Activated naive CD8-positive, alpha-beta T cell treated with anti-CD3 and anti-CD28 coated beads for 36 hours (primary cell): ENCODE data around the gene TAL1. TPM values are rescaled to one million over a fixed set of nuclear protein-coding genes. Genes with fewer than 3 reads are reported as not detected.
"Not testable (repeated sequence)": the region's sequence is repeated elsewhere in the genome, so short reads cannot be mapped to it uniquely, and the experiment has no call there.

ENCODE experiments used
- DNase-seq: peaks from one replicate; pipeline ENCODE4 v3.0.0; 2021
- H3K27ac Mint-ChIP-seq: one replicate; pipeline ENCODE4 v1.8.0; 2022; ENCODE audit warnings: mild to moderate bottlenecking, moderate library complexity, mixed read lengths
- H3K27me3 Mint-ChIP-seq: one replicate; pipeline ENCODE4 v1.8.0; 2022; ENCODE audit warnings: mild to moderate bottlenecking, mixed read lengths
- H3K36me3 Mint-ChIP-seq: one replicate; pipeline ENCODE4 v1.8.0; 2021; ENCODE audit warnings: mild to moderate bottlenecking, mixed read lengths
- H3K4me1 Mint-ChIP-seq: one replicate; pipeline ENCODE4 v1.8.0; 2021; ENCODE audit warnings: mixed read lengths
- H3K4me3 Mint-ChIP-seq: one replicate; pipeline ENCODE4 v1.8.0; 2022; ENCODE audit warnings: mild to moderate bottlenecking, moderate library complexity, mixed read lengths
- H3K9me3 Mint-ChIP-seq: one replicate; pipeline ENCODE4 v1.8.0; 2022; ENCODE audit warnings: mixed read lengths
- total RNA-seq, 2 experiments: library from RNA; stranded (reverse); gene quantifications; one replicate each; pipeline ENCODE4 v1.2.3, GENCODE V29; 2021

Gene TAL1
- total RNA-seq, 2 experiments from 2014 or later = not detected

DNA sequence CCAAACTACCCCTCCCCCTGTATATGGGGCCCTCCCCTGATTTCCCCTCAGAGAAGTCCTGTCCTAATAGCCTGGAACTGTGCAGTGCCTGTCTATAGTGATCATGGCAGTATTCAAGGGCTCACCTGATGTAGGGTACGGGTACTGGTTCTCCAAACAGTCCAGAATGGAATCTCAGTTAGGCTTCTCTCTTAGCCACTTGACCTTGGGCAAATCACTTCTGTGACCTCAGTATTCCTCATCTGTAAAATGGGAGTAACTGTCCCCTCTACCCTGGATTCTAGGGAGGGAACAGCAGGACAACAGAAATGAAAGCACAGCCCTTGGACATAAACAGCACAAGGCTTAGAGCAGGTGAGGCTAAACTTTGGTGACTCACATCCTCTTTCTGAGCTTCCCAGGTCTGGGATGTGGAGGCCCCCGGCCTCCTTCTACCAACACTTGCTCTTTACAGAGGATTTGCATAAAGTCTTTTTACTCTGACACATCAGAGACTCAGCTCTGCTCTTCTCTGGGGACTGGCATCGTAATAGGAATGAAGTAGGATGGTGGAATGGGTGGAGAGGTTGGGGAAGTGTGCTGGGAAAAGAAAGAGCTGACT, 22.2 kb downstream of the TAL1 start:
- no peaks in the 10 kb centered on the region for H3K4me1 Mint-ChIP-seq
- H3K27ac Mint-ChIP-seq = no peak overlapping the region

DNA sequence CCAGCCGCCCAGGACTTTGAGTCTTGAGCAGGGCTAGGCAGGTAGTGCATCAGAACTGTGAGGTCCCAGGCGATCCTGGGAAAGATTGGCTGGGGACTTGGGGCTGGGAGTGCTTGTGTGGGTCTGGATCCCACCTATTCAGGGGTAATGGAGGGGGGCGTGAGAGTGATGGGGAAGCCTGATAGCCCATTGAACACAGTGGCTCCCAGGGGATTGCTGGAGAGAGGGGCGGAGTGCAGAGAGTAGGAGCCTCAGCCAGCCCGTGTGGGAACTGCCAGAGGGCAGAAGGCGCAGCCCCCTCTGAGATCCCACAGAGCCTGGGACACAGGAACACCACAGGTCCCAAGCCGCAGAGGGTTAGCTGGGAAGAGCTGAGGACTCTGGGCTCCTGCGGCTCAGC, 22.9 kb downstream of the TAL1 start:
- H3K27ac Mint-ChIP-seq = no peak overlapping the region
- no peaks in the 10 kb centered on the region for H3K4me1 Mint-ChIP-seq

More for the DNA sequence above, 22.2 kb downstream of the TAL1 start:
- H3K4me3 Mint-ChIP-seq = no peak overlapping the region
- no peaks in the 10 kb centered on the region for H3K36me3 Mint-ChIP-seq
- H3K27me3 Mint-ChIP-seq = peaks cover 14% of the 10 kb centered on the region
- H3K9me3 Mint-ChIP-seq = no peaks in the 10 kb centered on the region
- no peak for DNase-seq

DNA sequence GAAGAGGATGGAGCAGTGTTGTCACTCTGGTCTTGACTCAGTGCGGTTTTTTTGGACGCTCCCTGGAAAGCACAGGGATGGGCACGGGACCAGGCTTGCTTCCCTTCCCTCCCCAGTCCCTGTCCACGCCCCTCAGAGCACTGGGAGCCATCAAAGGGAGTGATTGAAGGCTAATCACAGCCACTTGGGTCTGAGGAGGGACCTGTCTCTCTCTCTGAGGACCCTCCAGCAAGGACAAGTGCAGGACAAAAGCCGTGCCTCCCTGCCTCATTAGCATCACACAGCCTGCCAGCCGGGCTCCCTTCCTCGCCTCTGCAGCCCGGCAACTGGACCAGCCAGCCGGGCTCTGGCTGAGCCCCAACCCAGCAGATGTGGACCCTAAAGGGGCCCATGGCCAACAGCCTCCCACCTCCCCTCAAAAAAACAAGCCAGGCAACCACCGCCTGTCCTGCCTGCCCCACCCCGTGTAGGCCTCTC, 23.6 kb downstream of the TAL1 start:
- no peak overlapping the region for H3K4me3 Mint-ChIP-seq
- no peaks in the 10 kb centered on the region for H3K36me3 Mint-ChIP-seq
- H3K27me3 Mint-ChIP-seq = peaks cover 28% of the 10 kb centered on the region
- H3K27ac Mint-ChIP-seq = no peak overlapping the region
- H3K4me1 Mint-ChIP-seq = no peaks in the 10 kb centered on the region
- no peak for DNase-seq
- H3K9me3 Mint-ChIP-seq = no peaks in the 10 kb centered on the region

More for the DNA sequence above, 22.9 kb downstream of the TAL1 start:
- Mint-ChIP-seq H3K9me3 (no peaks in the 10 kb centered on the region), H3K27me3 (peaks cover 22% of the 10 kb centered on the region), H3K4me3 (no peak overlapping the region), H3K36me3 (no peaks in the 10 kb centered on the region)
- no peak for DNase-seq

DNA sequence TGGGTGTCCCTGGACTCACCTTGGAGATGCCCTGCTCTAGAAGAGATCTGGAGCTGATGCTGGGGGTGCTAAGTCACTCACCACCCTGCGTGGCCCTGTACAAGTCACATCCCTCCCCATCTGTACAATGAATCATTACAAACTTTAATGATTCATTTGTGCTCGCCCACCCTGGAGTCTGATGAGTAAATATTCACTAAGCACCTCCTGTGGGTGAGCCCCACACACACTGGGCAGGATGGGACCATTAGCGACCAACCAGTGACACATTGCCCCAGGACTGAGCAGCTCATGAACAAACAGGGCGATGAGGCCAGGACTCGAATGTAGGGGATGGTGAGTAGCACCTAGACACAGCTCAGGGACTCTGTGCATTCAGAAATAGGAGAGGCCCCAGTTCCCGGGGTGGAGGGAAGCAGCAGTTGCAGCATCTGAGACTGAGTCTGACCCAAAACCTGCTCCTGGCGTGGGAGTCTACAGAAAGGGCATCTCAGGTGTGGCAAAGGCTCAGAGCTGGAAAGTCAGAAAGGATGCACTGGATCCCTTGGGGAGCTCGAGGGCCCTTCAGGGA, 24.1 kb downstream of the TAL1 start:
- H3K4me3 Mint-ChIP-seq = no peak overlapping the region
- H3K27ac Mint-ChIP-seq = no peak overlapping the region
- H3K27me3 Mint-ChIP-seq = peaks cover 32% of the 10 kb centered on the region
- H3K9me3 Mint-ChIP-seq = peaks cover 2% of the 10 kb centered on the region
- no peaks in the 10 kb centered on the region for H3K36me3 Mint-ChIP-seq
- no peaks in the 10 kb centered on the region for H3K4me1 Mint-ChIP-seq
- no peak for DNase-seq

DNA sequence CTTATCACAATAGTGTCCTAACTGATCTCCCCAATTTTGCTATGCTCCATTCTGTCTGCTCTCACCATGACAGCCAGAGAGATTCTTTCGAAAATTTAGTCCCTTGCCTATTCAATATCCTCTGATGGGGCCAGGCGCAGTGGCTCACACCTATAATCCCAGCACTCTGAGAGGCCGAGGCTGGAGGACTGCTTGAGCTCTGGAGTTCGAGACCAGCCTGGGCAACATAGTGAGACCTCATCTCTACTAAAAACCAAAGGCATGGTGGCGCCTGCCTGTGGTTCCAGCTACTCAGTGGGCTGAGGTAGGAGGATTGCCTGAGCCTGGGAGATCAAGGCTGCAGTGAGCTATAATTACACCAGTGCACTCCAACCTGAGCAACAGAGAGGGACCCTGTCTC, 26.1 kb downstream of the TAL1 start:
- Mint-ChIP-seq H3K4me3 (no peak overlapping the region), H3K36me3 (no peaks in the 10 kb centered on the region), H3K27ac (no peak overlapping the region), H3K4me1 (no peaks in the 10 kb centered on the region), H3K27me3 (peaks cover 26% of the 10 kb centered on the region), H3K9me3 (peaks cover 2% of the 10 kb centered on the region)
- no peak for DNase-seq

DNA sequence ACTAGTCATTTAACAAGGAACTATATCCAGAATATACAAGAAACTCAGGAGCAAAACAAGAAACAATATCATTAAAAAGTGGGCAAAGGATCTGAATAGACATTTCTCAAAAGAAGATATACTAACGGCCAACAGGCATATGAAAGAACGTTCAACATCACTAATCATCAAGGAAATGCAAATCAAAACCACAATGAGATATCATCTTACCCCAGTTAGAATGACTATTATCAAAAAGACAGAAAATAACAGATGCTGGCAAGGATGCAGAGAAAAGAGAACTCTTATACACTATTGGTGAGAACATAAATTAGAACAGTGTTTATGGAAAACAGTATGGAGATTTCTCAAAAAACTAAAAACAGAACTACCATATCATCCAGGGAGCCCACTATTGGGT, 28.5 kb downstream of the TAL1 start:
- not testable (repeated sequence) for H3K9me3 Mint-ChIP-seq, H3K4me3 Mint-ChIP-seq, DNase-seq, H3K27ac Mint-ChIP-seq, H3K4me1 Mint-ChIP-seq, H3K36me3 Mint-ChIP-seq
- H3K27me3 Mint-ChIP-seq = peaks cover 29% of the 10 kb centered on the region

DNA sequence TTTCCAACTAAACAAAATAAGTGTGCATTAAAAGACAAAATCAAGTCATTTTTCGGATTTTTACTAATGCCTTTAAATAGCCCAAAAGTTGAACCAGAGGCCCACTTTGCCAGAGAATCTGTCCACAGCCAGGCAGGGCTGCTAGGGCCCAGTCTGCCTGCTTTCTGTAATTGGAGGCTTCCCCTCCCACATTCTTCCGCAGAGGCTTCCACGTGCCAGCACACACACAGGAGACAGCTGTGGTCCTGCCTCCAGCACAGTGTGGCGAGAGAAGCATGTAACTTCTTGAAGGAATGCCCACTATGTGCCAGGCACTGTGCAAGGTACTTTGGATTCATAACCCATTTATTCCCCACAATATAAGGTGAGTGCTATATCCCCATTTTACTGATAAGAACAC, 30.8 kb downstream of the TAL1 start:
- H3K27ac Mint-ChIP-seq = no peak overlapping the region
- DNase-seq = no peak
- no peaks in the 10 kb centered on the region for H3K36me3 Mint-ChIP-seq
- no peak overlapping the region for H3K4me3 Mint-ChIP-seq
- peaks cover 40% of the 10 kb centered on the region for H3K27me3 Mint-ChIP-seq
- no peaks in the 10 kb centered on the region for H3K4me1 Mint-ChIP-seq
- H3K9me3 Mint-ChIP-seq = peaks cover 2% of the 10 kb centered on the region

DNA sequence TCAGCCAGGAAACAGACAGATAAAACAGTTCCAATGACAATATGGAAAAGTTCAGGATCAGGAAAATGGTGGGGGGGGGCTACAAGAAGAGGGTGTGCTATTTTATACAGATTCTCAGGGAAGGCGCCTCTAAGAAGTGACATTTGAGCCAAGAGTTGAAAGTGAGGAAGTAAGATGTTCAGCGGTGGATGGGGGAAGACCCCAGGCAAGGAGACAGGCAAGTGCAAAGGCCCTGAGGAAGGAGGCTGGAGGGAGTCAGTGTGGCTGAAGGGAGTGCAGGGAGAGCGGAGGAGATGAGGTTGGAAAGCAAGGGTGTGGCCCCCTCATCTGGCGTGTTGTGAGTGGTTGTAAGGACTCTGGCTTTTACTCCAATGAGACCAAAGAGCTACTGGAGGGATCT, 33.8 kb downstream of the TAL1 start:
- Mint-ChIP-seq H3K4me3 (no peak overlapping the region), H3K9me3 (peaks cover 2% of the 10 kb centered on the region), H3K27me3 (peaks cover 27% of the 10 kb centered on the region), H3K4me1 (no peaks in the 10 kb centered on the region), H3K36me3 (no peaks in the 10 kb centered on the region), H3K27ac (no peak overlapping the region)
- DNase-seq = no peak

DNA sequence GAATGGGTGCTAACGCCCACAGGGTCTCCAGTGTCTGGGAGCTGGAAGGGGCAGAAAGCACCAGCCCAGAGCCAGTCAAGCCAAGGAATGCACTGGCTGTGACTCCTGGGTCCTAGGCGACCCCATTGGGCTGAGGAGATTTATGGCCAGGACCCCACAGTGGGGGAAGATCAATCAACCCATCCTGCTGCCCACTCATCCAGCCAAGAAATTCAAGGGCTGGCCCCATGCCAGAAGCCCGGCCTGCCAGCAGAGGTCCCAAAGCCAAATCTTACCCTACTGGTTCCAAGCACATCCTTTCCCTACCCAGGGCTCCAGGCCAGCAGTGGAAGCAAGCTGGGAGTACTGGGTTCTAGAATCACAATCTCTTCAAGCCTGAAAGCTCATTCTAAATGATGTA, 35.4 kb downstream of the TAL1 start:
- no peaks in the 10 kb centered on the region for H3K9me3 Mint-ChIP-seq
- peaks cover 33% of the 10 kb centered on the region for H3K27me3 Mint-ChIP-seq
- no peak for DNase-seq
- H3K4me1 Mint-ChIP-seq = peaks cover 2% of the 10 kb centered on the region
- H3K4me3 Mint-ChIP-seq = no peak overlapping the region
- H3K36me3 Mint-ChIP-seq = no peaks in the 10 kb centered on the region
- H3K27ac Mint-ChIP-seq = no peak overlapping the region

DNA sequence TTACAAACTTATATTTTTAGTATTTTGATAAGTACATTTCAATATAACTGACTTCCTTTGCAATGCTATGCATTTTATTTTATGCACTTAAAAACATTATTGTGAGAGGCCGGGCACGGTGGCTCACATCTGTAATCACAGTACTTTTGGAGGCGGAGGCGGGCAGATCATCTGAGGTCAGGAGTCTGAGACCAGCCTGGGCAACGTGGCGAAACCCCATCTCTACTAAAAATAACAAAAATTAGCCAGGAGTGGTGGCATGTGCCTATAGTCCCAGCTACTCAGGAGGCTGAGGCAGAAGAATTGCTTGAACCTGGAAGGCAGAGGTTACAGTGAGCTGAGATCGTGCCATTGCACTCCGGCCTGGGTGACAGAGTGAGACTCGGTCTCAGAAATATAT, 36.0 kb downstream of the TAL1 start:
- not testable (repeated sequence) for H3K4me1 Mint-ChIP-seq, H3K9me3 Mint-ChIP-seq, H3K36me3 Mint-ChIP-seq, H3K4me3 Mint-ChIP-seq, DNase-seq, H3K27ac Mint-ChIP-seq
- H3K27me3 Mint-ChIP-seq = peaks cover 33% of the 10 kb centered on the region

DNA sequence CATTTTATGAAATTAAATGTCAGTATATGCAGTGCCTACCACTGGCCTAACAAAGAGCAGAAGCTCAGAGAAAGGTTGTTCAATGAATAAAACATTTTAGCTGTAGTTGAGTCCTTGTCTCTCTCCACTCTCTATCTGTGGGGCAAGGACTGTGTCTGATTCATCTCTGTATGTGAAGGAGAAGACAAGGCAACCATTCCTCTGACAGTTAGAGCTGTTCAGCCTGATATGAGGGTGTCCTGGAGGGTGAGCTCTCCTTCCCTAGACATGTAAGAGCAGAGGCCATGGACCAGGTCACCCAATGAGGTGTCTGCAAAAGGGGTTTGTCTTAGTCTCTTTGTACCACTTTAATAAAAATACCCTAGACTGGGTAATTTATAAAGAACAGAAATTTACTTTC, 37.7 kb downstream of the TAL1 start:
- H3K9me3 Mint-ChIP-seq = no peaks in the 10 kb centered on the region
- no peak overlapping the region for H3K27ac Mint-ChIP-seq
- no peak overlapping the region for H3K4me3 Mint-ChIP-seq
- H3K27me3 Mint-ChIP-seq = peaks cover 31% of the 10 kb centered on the region
- DNase-seq = no peak
- peaks cover 2% of the 10 kb centered on the region for H3K4me1 Mint-ChIP-seq
- H3K36me3 Mint-ChIP-seq = no peaks in the 10 kb centered on the region

DNA sequence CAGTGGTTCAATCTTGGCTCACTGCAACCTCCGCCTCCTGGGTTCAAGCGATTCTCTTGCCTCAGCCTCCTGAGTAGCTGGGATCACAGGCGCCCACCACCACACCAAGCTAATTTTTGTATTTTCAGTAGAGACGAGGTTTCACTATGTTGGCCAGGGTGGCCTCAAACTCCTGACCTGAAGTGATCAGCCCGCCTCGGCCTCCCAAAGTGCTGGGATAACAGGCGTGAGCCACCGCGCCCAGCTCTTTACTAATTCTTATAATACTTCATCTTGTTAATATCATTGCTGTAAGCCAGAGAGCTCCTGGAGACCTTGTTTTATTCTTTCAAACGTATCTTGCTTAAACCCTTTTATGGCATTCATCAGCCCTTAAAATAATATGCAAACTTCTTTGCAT, 38.5 kb downstream of the TAL1 start:
- H3K27me3 Mint-ChIP-seq = peaks cover 22% of the 10 kb centered on the region
- H3K9me3 Mint-ChIP-seq, H3K36me3 Mint-ChIP-seq, DNase-seq, H3K4me3 Mint-ChIP-seq, H3K27ac Mint-ChIP-seq, H3K4me1 Mint-ChIP-seq: not testable (repeated sequence)

DNA sequence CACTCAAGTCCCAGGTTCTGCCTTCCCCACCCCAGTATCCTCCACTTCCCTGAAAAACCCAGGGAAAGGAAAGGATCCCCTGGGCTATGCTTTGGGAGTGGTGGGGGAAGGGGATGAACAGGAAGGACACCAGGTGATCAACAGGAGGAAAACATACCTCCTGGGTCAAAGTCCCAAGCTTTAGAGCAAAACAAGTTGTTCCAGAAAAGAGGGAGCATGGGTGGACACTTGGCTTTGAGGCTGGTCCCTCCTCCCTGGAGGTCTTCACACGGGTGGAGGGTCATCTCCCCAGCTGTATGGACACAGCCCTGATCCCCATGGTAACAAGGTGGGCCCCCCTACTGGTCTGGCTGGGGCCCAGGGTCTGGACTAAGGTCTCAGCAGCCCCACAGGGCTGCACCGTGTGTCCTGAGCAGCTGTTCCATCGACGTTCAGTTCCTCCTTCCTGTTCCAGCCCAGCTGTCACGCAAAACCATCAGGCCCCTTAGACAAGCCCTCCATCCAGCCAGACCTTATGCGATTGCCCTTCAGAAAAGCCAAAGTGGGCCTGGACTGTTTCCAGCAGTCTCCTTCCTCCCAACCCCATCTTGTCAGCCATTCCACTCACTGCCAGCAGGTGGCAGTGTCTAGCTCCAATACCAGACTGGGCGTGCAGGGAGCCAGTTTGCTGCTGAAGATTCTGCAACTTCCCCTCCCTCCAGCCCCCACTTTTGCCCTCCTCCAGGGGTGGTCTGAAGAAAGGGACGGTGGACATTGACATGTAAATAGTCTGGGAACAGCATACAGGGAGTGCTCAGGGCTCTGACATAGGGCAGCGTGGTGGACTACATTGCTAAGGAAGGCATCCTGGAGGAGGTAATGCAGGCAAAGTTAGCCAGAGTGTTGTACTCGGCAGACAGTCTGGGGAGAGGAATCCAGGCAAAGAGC, 39.3 kb downstream of the TAL1 start:
- peak; percentile 63 for DNase-seq
- H3K4me1 Mint-ChIP-seq = peaks cover 2% of the 10 kb centered on the region
- no peak overlapping the region for H3K4me3 Mint-ChIP-seq
- no peak overlapping the region for H3K27ac Mint-ChIP-seq
- no peaks in the 10 kb centered on the region for H3K9me3 Mint-ChIP-seq
- H3K36me3 Mint-ChIP-seq = no peaks in the 10 kb centered on the region
- peaks cover 17% of the 10 kb centered on the region for H3K27me3 Mint-ChIP-seq

DNA sequence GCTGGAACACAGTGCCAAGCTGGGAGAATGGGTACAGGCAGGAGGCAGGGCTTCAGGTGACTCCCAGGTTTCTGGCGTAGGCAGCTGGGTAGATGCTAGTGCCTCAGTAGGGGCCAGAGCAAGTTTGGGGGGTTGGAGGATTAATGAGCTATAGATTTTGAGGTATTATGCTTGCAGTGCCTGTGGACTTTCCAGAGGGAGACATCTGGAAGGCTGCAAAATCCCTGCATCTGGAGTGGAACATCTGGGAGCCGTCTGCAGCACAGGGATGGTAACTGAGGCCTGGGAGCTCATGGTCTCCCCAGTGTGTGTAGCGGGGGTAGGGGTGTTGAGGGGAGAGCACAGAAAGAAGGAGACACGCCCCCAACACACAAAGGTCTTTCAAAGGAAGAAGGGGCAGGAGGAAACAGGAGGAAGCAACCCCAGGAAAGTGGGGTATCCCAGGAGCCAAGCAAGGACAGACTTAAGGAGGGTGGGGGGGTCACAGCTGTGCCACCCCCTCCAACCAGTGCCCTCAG, 40.0 kb downstream of the TAL1 start:
- no peaks in the 10 kb centered on the region for H3K9me3 Mint-ChIP-seq
- H3K36me3 Mint-ChIP-seq = no peaks in the 10 kb centered on the region
- H3K4me3 Mint-ChIP-seq = no peak overlapping the region
- H3K27ac Mint-ChIP-seq = no peak overlapping the region
- peaks cover 2% of the 10 kb centered on the region for H3K4me1 Mint-ChIP-seq
- no peak for DNase-seq
- H3K27me3 Mint-ChIP-seq = peaks cover 17% of the 10 kb centered on the region

DNA sequence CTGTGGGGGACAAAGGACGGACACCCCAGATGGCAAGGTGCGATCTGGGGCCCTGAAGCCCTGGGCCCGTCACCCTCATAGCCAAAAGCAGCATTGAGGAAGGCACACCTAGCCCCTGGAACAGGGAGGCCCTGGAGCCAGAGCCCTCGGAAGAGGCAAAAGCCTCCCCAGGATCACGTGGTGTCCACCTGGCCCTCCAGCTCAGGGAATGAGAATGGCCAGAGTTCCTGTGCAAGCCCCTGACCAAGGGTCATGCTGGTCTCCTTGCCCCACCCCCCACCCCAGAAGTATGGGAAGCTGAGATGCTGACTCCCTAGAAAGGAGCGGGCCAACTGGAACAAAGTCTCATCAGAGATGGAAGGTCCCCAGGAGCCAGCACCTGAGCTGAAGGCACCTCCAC, 41.2 kb downstream of the TAL1 start:
- DNase-seq = no peak
- Mint-ChIP-seq H3K27me3 (peaks cover 12% of the 10 kb centered on the region), H3K27ac (no peak overlapping the region), H3K36me3 (no peaks in the 10 kb centered on the region), H3K4me3 (no peak overlapping the region), H3K9me3 (no peaks in the 10 kb centered on the region), H3K4me1 (peaks cover 2% of the 10 kb centered on the region)
